ENCODE measurements around the gene RSRP1.
"Not testable (repeated sequence)": the region's sequence is repeated elsewhere in the genome, so short reads cannot be mapped to it uniquely, and the experiment has no call there.

The RSRP1 gene

GRCh38 chr1:25256578-25256965 lies 9.3 kb upstream of the RSRP1 start:
- DNase-seq (ENCODE audit: low spot score) = no peak

DNA sequence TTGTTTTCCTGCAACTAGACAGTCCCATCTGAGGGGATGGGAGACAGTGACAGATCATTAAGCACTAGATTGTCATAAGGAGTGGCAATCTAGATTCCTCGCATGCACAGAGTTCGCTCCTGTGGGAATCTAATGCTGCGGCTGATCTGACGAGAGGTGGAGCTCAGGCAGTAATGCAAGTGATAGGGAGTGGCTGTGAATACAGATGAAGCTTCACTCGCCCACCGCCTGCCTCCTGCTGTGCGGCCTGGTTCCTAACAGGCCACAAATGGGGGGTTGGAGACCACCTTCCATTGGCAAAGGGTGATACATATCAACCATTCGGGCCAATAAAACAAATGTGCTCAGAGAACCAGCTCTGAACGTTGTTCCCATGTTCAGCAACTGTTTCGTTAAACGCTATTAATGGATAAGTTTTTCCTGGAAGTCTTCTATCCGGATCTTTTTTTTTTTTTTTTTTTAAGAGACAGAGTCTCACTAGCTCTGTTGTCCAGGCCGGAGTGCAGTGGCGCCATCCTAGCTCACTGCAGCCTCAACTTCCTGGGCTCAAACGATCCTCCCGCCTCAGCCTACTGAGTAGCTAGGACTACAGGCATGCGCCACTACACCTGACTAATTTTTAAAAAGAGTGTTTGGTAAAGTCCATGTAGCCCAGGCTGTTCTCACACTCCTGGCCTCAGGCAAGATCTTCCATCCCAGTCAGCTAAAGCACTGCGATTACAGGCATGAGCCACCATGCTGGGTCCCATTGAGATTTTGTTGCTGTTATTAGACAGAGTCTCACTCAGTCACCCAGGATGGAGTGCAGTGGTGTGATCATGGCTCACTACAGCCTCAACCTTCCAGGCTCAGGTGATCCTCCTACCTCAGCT lies 8.7 kb upstream of the RSRP1 start:
- no peak for DNase-seq (ENCODE audit: low spot score)

GRCh38 chr1:25253911-25254310 lies 6.7 kb upstream of the RSRP1 start:
- no peak for DNase-seq (ENCODE audit: low spot score)

DNA sequence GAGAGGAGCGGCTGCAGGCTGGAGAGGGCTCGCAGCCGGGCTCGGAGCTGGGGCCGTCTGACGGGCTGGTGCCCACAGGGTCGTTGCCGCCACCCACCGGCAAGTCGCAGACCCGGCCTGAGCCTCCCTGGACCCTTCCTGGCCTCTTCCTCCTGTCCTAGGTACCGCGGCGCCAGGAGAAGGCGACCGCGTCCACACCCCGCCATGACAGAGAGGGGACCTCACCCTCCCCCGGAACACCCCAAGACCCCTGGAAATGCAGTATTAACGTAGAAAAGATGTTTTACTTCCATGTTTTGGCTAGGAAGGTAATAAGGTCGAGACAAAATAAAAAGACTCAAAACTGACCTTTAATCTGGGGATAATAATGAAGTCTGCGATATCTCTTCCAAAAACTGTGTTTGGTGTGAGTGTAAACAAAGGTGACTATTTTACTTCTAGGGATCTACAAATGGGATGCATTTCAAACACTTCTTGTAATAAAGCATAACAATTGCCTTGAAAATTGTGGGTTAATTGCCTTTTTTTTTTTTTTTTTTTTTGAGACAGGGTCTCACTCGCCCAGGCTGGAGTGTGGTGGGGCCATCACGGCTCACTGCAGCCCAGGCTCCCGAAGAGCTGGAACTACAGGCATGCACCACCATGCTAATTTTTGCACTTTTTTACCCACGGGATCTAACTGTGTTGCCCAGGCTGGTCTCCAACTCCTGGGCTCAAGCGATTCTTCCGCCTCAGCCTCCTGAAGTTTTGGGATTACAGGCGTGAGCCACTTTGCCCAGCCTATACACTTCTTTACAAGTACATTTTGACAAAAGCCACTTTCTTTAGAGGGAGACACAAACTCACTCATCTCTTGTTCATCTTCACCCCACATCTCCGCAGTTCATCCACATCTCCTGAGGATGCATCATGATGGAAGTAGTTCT lies 838 bp upstream of the RSRP1 start:
- no peak for DNase-seq (ENCODE audit: low spot score)

GRCh38 chr1:25246600-25247023 lies 642 bp downstream of the RSRP1 start:
- peak; percentile 69 for DNase-seq (ENCODE audit: low spot score)

DNA sequence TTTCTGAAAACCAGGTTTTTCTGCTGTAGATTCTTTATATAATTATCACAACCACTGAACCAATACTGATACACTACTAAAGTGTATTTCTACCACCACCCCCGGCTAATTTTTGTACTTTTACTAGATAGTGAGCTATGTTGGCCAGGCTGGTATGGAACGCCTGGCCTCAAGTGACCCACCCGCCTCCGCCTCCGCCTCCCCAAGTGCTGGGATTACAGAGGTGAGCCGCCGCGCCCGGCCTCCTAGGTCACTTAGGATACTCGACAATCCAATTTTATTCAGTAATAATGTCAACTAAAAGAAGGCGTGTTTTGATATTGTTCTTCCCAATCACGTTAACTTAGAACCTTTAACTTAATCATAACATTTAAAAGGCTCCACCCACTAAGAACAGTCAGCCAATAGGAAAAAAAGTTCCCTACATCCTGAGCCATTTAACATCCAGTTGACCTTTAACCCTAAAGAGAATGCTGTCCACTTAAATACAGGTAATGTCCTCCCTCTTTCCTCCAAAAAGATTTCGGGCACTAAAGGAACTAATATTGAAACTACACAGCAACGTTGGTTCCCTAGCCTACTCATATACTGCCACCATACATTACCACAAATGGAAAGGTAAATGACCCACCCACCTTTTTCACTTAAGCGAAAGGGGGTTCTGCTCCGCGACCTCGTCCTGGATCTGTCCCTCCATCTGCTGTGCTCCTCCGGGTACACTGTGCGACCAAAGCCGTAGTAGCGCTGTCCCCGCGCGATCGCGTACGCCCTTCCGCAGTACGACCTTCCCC lies 1.2 kb downstream of the RSRP1 start:
- no peak for DNase-seq (ENCODE audit: low spot score)

GRCh38 chr1:25245393-25245792 lies 1.9 kb downstream of the RSRP1 start:
- DNase-seq (ENCODE audit: low spot score) = no peak

- DNase-seq (ENCODE audit: low spot score) = no peak
Measured at GRCh38 chr1:25243907-25244306, 3.3 kb downstream of the RSRP1 start.

- peak; percentile 94 for DNase-seq (ENCODE audit: low spot score)
Measured at GRCh38 chr1:25239681-25240541, 7.3 kb downstream of the RSRP1 start.

GRCh38 chr1:25238046-25238445 lies 9.2 kb downstream of the RSRP1 start:
- no peak for DNase-seq (ENCODE audit: low spot score)

GRCh38 chr1:25236261-25236660 lies 11.0 kb downstream of the RSRP1 start:
- DNase-seq (ENCODE audit: low spot score) = not testable (repeated sequence)

GRCh38 chr1:25235411-25235810 lies 11.8 kb downstream of the RSRP1 start:
- DNase-seq (ENCODE audit: low spot score) = not testable (repeated sequence)

- peak; percentile 70 for DNase-seq (ENCODE audit: low spot score)
Measured at GRCh38 chr1:25232866-25233784, 14.1 kb downstream of the RSRP1 start.

- peak; percentile 92 for DNase-seq (ENCODE audit: low spot score)
Measured at GRCh38 chr1:25232027-25232865, 15.0 kb downstream of the RSRP1 start, which contains the start of gene SYF2. Gene SYF2 (minus strand): TSS chr1:25232502. CDS start chr1:25232467, 35 bp downstream.

- no peak for DNase-seq (ENCODE audit: low spot score)
Measured at GRCh38 chr1:25223471-25223870, 23.8 kb downstream of the RSRP1 start.

GRCh38 chr1:25222606-25223005 lies 24.6 kb downstream of the RSRP1 start:
- DNase-seq (ENCODE audit: low spot score) = no peak

DNA sequence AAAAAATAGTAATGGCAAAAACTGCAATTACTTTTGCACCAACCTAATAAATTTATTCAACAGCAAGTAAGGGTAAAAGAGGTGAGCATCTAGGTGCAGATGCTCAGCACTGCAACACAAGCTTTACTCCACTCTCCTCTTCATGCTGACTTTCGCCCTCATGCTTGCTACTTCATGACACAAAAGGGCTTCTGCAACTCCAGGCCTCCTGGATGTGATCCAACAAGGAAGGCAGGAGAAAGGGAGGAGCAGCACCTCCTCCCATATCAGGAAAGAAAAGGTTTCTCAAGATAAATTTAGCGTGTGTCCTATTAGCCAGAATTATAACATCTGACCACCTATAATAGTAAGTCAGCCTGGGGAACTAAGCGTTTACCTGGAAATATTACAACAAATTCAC lies 26.6 kb downstream of the RSRP1 start:
- no peak for DNase-seq (ENCODE audit: low spot score)

DNA sequence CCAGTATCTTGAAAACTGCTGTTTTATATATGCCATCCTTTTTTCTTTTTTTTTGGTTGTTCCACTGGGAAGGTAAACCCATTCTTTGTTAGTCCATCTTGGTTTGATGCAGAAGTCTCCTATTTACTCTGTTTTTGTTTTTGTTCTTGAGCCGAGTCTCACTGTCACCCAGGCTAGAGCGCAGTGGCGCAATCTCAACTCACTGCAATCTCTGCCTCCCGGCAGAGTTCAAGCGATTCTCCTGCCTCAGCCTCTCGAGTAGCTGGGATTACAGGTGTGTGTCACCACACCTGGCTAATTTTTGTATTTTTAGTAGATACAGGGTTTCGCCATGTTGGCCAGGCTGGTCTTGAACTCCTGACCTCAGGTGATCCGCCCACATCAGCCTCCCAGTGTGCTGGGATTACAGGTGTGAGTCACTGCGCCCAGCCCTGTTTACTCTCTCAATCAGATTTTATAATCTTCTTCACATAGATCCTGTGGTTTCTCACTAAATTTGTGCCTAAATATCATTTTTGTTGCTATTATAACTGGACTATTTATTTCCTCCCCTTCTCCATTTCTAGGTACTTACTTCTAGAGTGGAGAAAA lies 27.5 kb downstream of the RSRP1 start:
- no peak for DNase-seq (ENCODE audit: low spot score)
